Right forelimb (tissue), 1 donor: ENCODE results near the gene IGFBP6.
A peak's percentile ranks its signal among the peaks of the same experiment; 100 is the strongest.
"Not testable (repeated sequence)": the region's sequence is repeated elsewhere in the genome, so short reads cannot be mapped to it uniquely, and the experiment has no call there.

Experiments
- DNase-seq: peaks from one replicate; pipeline ENCODE4 v3.0.0-alpha.2; 2018

IGFBP6 gene

GRCh38 chr12:53071591-53072551 lies 25.6 kb upstream of the IGFBP6 start:
- peak; percentile 87 for DNase-seq

DNA sequence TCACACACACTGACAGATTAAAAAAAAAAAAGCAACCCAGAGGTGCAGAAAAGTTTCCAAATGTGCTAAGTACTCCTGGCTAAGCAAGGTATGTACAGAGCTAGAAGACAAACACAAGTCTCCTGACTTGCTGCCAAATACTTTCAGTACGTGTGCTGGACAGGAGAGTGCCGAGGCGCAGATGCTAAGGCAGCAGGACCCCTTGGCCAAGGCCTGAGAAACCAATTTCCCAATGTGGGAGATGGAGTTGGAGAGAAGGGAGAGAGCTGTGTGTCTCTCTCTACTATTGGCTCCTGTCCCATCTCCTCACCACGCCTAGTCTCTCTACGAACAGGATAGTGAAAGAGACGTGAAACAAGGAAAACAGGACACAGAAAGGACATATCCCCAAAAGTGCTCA lies 23.6 kb upstream of the IGFBP6 start:
- DNase-seq, result peak; percentile 60

DNA sequence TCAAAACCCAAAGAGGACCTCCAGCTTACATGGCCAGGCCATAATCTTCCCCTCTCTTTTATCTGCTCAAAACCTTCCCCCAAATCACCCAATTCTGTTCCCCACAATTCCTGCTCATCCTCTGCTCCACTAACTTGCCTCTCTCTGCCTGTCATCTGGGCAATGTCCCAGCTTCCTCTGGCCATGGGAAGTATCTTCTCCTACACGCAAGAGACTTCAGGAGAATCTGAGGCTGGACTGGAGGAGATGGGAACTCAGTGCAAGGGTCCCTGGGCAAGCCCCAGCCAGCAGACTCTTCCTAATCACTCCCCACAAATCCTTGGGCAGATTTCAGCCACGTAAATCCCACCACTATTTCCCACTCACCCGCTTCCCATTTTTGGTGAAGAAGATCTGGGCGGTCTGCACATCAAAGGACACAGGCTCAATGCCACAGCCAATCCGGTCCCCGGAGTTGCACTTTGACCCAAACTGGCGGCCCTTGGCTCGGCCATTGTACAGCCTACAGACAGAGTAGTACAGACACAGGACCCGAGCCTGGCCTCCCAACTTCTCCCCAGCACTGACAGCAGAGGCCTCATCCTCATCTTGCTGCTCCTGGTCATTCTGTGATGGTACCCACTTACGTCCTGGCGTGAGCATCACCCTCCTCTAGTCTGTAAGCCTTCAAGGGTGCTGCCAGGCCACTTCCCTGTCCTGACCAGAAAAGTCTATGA lies 23.0 kb upstream of the IGFBP6 start:
- DNase-seq, result peak; percentile 56

DNA sequence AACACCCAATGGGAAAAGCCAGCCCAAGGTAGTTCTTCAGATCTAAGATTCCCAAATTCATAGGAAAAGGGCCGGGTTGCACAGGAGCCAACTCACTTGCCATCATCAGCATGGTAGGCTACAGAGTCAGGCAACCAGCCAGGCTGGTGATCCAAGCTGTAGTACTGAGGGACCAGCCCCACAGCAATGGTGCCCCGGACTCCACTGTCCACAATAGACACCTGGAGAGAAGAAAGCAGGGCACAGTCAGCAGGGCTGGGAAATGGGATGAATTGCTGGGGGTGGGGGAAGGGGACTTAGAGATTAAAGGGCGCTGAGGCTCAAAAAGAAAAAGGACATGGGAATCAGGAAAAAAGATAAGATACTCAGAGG lies 22.5 kb upstream of the IGFBP6 start:
- no peak for DNase-seq

DNA sequence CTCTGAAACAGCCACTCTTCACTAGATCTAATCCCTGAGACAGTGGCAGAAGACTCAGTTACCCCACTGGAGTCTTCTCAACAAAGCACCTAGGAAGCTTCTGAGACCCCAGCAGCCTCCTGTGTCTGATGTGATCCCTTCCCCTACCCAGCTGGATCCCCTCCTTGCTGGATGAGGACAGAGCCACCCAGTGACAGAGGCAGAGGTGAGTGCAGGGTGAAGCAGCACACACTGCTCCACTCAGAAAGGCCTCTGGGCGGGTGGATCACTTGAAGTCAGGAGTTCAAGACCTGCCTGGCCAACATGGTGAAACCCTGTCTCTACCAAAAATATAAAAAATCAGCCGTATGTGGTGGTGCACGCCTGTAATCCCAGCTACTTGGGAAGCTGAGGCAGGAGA lies 21.0 kb upstream of the IGFBP6 start:
- DNase-seq, result no peak

GRCh38 chr12:53077030-53077429 lies 20.4 kb upstream of the IGFBP6 start:
- DNase-seq, result no peak

GRCh38 chr12:53078425-53079225 lies 18.8 kb upstream of the IGFBP6 start:
- no peak for DNase-seq

DNA sequence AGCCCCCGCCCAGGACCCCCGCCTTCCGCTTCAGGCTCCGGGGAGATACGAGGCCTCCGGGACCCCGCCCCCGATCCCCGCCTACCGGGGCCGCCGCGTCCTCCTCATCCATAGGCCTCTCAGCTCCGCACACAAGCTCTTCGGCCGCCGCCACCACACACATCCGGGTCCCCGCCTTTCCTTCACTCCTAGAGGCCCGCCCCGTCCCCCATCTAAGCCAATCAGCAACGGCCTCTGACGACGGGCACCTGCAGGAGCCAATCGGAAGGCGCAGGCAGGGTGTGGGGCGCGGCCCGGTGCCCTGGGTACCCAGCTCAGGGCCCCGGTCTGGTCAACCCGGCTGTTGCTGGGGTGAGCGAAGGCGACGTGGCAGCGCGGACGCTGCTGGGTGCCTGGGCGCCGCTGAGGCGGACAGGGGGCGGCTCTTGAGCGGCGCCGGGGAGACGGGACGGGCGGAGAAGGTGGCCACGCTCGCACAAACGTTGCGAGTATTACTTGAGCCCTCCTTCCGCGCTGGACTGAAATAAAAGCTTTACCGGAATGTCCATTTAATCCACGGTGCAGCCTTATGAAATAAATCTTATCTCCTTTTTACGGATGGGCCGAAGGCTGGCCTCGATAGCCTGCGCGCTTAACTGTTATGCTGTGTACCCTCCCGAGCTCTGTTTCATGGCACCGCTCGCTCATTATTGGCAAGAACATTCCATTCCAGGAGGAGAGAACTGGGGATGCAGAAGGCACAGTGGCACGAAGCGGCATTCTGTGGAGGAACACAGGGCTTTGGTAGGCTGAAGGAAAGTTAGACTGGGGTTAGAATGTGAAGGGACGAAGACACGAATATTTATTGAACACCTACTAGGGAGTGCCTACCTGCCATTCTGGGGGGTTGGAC lies 18.0 kb upstream of the IGFBP6 start, which contains the start of gene SPRYD3:
Gene SPRYD3 (minus strand): TSS at position 165 of the 892 bp plus-strand sequence. CDS start 57 bp downstream, at position 108.
- peak; percentile 99 for DNase-seq

GRCh38 chr12:53082637-53083175 lies 14.8 kb upstream of the IGFBP6 start:
- no peak for DNase-seq

DNA sequence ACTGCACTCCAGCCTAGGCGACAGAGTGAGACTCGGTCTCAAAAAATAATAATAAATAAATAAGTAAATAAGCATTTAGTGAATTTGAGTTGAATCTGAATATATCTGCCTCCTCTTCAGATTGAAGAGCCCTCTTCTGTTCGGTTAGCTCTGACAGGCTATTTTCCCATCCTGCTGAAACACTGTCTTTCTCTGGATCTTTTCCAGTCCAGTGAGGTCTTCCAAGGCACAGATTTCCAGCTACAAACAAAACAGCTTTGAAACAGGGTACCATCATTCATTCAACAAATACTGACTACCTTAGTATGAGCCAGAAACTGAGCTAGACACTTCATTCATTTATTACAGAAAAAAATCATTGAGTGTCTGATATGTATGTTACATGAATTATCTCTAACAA lies 11.1 kb upstream of the IGFBP6 start:
- no peak for DNase-seq

DNA sequence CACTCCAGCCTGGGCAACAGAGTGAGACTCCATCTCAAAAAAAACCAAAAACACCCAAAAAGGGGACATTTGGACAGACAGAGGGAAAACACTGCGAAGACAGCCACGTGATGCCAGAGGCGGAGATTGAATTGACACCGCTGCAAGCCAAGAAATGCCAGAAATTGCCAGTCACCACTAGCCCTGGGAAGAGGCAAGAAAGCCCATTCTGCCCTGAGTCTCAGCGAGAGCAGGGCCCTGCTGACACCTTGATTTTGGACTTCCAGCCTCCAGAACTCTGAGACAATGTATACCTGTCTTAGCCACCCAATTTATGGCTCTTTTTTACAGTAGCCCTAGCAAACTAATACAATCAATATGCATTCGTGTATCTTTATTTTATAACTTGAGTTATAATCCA lies 7.4 kb upstream of the IGFBP6 start:
- no peak for DNase-seq

GRCh38 chr12:53090554-53090953 lies 6.9 kb upstream of the IGFBP6 start:
- no peak for DNase-seq

DNA sequence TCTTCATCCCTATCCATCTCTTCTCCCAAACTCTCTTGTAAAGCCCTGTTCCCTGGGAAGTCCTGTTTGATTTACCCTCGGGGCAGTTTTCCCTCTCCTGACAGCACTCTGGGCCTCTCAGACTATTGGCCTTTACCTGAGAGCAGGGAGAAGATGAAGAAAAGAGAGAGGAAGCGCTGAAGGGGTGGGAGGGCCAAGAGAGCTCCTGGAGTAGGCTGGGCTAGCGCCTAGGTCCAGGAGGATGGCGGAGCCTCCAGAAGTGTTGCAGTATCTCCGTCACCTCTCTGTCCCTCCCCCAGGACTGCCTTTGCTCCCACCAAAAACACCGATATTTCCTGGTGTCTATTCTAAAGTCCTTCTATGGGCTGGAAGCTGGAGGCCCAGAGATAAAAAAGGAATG lies 5.7 kb upstream of the IGFBP6 start:
- DNase-seq, result no peak

DNA sequence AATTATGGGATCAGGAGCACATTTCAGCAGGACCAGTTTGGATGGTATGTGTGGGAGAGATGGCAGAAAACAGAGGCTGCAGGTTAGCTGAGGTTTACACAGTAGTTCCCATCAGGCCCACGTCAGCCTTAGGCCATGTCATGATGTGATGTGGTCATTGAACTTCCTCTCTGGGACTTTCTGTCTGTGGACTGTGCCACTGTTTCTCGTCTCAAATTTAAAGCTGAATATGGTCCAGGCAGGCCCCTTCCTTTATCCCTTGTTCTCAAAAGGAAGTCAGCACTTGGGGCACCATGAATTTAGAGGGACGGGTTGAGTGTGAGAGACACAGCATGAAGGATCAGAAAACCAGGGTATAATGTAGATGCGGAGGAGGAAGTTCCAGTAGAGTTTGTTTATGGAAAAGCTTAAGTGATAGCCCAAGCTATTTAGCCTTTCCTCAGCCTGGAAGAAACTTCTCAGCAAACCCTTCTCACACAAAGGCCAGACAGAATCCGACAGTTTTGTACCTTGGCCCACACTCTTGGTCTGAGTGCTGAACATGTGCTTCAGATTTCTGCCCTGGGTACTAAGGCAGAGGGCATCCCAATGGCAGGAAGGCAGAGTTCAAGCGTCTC lies 3.6 kb upstream of the IGFBP6 start:
- DNase-seq, result no peak

DNA sequence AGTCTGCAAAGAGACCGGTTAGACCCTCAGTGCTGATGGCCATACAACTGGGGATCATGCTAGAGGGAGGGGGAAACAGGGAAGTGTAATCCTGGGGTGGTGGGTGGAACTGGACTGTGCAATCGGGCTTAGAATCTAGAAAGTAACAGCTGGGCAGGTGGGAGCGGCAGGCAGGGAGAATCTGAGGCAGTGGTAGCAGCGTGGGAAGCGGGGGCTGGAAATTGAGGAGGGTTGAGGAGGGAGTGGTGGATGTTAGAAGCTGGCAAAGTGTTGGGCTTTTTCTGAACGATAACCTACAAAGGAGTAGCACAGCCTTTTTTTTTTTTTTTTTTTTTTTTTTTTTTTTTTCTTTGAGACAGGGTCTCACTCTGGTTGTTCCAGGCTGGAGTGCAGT lies 3.1 kb upstream of the IGFBP6 start:
- DNase-seq, result no peak

GRCh38 chr12:53094796-53095595 lies 2.5 kb upstream of the IGFBP6 start:
- DNase-seq, result not testable (repeated sequence)

DNA sequence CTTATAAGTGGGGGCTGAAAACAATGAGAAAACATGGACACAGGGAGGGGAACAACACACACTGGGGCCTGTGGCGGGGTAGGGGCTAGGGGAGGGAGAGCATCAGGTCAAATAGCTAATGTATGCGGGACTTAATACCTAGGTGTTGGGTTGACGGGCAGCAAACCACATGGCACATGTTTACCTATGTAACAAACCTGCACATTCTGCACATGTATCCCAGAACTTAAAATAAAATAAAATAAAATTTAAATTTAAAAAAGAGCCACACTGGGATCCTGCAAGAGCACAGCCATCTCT lies 1.9 kb upstream of the IGFBP6 start:
- DNase-seq, result not testable (repeated sequence)

- peak; percentile 73 for DNase-seq
Observed at GRCh38 chr12:53096089-53096741, 1.3 kb upstream of the IGFBP6 start.

DNA sequence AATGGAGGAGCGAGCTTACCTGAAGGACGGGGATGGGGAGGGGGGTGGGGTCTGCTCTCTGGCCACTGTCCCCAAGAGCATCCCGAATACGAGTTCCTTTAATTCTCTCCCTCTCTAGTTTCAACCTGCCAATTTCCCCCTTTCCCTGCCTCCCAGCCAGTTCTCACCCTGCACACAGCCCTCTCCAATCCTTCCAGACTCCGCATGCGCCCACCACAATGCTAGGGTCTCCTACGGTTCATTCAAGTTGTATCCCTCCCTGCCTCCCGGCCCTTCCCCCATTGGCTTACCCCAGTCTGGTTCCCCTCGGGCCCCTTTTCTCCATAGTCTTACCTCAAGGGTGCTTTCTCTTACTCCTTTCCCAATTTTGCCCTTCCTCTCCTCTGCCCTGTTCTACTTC lies 708 bp upstream of the IGFBP6 start:
- no peak for DNase-seq

- DNase-seq, result peak; percentile 84
Observed at GRCh38 chr12:53097207-53097563, 282 bp upstream of the IGFBP6 start.
